Upper lobe of left lung (tissue), 4 donors: ENCODE measurements around the gene SFMBT1.

Experiments
- CTCF ChIP-seq, 6 experiments: fragments of 450-650 bp in 4 of 6; fragments of 200-600 bp in 2 of 6; sonication (generic) in 2 of 6; IDR thresholded peaks; one replicate each; pipeline ENCODE4 v1.5.1; 2016 to 2019; ENCODE audit warnings: antibody characterized with exemption in 6 of 6
- EP300 ChIP-seq, 4 donors: sonication (generic); formaldehyde crosslinking; IDR thresholded peaks; one replicate each; pipeline ENCODE4 v1.5.1; 2017; ENCODE audit warnings: antibody characterized with exemption in 4 of 4, control low read depth in 2 of 4
- POLR2A ChIP-seq, 4 donors: fragments of 450-650 bp; IDR thresholded peaks; one replicate each; pipeline ENCODE4 v1.5.1; 2016 to 2017; ENCODE audit warnings: antibody characterized with exemption in 4 of 4, mild to moderate bottlenecking in 2 of 4
- POLR2AphosphoS5 ChIP-seq, 2 donors: sonication (generic); formaldehyde crosslinking; IDR thresholded peaks; one replicate each; pipeline ENCODE4 v1.5.1; 2017; ENCODE audit warnings: antibody characterized with exemption in 2 of 2

- TF ChIP-seq CTCF (IDR thresholded peaks at IDR 0.05) (no peak), POLR2AphosphoS5 (IDR thresholded peaks at IDR 0.05) (no peak), POLR2A (IDR thresholded peaks at IDR 0.05) (no peak), EP300 (IDR thresholded peaks at IDR 0.05) (no peak)
Observed at GRCh38 chr3:52967398-52967797, 78.5 kb downstream of the SFMBT1 start.
